WTC11 (cell line): ENCODE data around the gene SERF2. TPM values are rescaled to one million over a fixed set of nuclear protein-coding genes. Genes with fewer than 3 reads are reported as not detected.

Experiments
- ATAC-seq: fragments of 200-7000 bp; cut with Tn5 transposase; 2 replicates; pipeline ENCODE4 v1.10.0; 2021; ENCODE audit warnings: mild to moderate bottlenecking, moderate library complexity
- CTCF ChIA-PET: fragments of 300-600 bp; sonication (Branson Sonifier 250); formaldehyde crosslinking; loops from one replicate; lab custom pipeline; 2021; ENCODE audit warnings: antibody characterized with exemption; lab: Charles Lee
- POLR2A ChIA-PET: fragments of 350-600 bp; sonication (Branson Sonifier 250); formaldehyde crosslinking; loops from one replicate; lab custom pipeline; 2021; ENCODE audit warnings: antibody characterized with exemption; lab: Charles Lee
- DNase-seq: peaks from one replicate; pipeline ENCODE4 v3.0.0; 2021; ENCODE audit warnings: low spot score
- H3K27ac Mint-ChIP-seq: 2 replicates; pipeline ENCODE4 v1.8.0; 2021; ENCODE audit warnings: mixed read lengths
- H3K27me3 Mint-ChIP-seq: 2 replicates; pipeline ENCODE4 v1.8.0; 2021; ENCODE audit warnings: low read depth, mild to moderate bottlenecking, moderate library complexity, mixed read lengths
- H3K36me3 Mint-ChIP-seq: 2 replicates; pipeline ENCODE4 v1.8.0; 2021; ENCODE audit warnings: mixed read lengths
- H3K4me1 Mint-ChIP-seq: 2 replicates; pipeline ENCODE4 v1.8.0; 2022; ENCODE audit warnings: mixed read lengths
- H3K4me3 Mint-ChIP-seq: 2 replicates; pipeline ENCODE4 v1.8.0; 2021; ENCODE audit warnings: mild to moderate bottlenecking, moderate library complexity, mixed read lengths
- H3K9me3 Mint-ChIP-seq: 2 replicates; pipeline ENCODE4 v1.8.0; 2021; ENCODE audit warnings: mixed read lengths
- NR3C1 ChIP-seq: sonication (generic); formaldehyde crosslinking; conservative IDR thresholded peaks from 2 replicates; pipeline ENCODE4 v1.8.1; 2023; ENCODE audit warnings: low read depth, mild to moderate bottlenecking, missing genetic modification reagents
- OVOL2 ChIP-seq: fragments of 250-450 bp; sonication (Bioruptor Pico); IDR thresholded peaks from 2 replicates; pipeline ENCODE4 v1.9.0; 2021; ENCODE audit warnings: mild to moderate bottlenecking, borderline replicate concordance
- RORB ChIP-seq: fragments of 250-450 bp; sonication (Bioruptor Pico); IDR thresholded peaks from 2 replicates; pipeline ENCODE4 v1.9.0; 2021; ENCODE audit warnings: mild to moderate bottlenecking
- TCF7 ChIP-seq: sonication (generic); formaldehyde crosslinking; IDR thresholded peaks from 2 replicates; pipeline ENCODE4 v1.8.0; 2022; ENCODE audit warnings: mild to moderate bottlenecking, low read depth, missing genetic modification reagents, moderate library complexity
- ZBTB21 ChIP-seq: sonication (generic); formaldehyde crosslinking; IDR thresholded peaks from 2 replicates; pipeline ENCODE4 v1.8.1; 2023; ENCODE audit warnings: mild to moderate bottlenecking, missing genetic modification reagents, borderline replicate concordance
- total RNA-seq: library from RNA; stranded (reverse); gene quantifications from 3 replicates; pipeline ENCODE4 v1.2.3, GENCODE V29; 2021
- TF ChIP-seq, protein P1 (sequence below): sonication (generic); formaldehyde crosslinking; IDR thresholded peaks from 2 replicates; pipeline ENCODE4 v1.8.1; 2023; ENCODE audit warnings: mild to moderate bottlenecking, missing genetic modification reagents, moderate library complexity
- TF ChIP-seq, protein P2 (sequence below): fragments of 200-600 bp; IDR thresholded peaks from 2 replicates; pipeline ENCODE4 v1.8.0; 2022; ENCODE audit warnings: antibody characterized with exemption
- TF ChIP-seq, protein P3 (sequence below): fragments of 250-450 bp; sonication (Bioruptor Pico); IDR thresholded peaks from 2 replicates; pipeline ENCODE4 v2.1.2; 2022; ENCODE audit warnings: mild to moderate bottlenecking, moderate library complexity
- TF ChIP-seq, protein P4 (sequence below): sonication (generic); formaldehyde crosslinking; IDR thresholded peaks from 2 replicates; pipeline ENCODE4 v1.8.0; 2022; ENCODE audit warnings: mild to moderate bottlenecking, missing genetic modification reagents
- TF ChIP-seq, protein P5 (sequence below): fragments of 250-450 bp; sonication (Bioruptor Pico); conservative IDR thresholded peaks from 2 replicates; pipeline ENCODE4 v1.9.0; 2021; ENCODE audit warnings: mild to moderate bottlenecking
- TF ChIP-seq, protein P6 (sequence below): sonication (generic); formaldehyde crosslinking; IDR thresholded peaks from 2 replicates; pipeline ENCODE4 v1.8.1; 2023; ENCODE audit warnings: mild to moderate bottlenecking, missing genetic modification reagents

SERF2 gene
- total RNA-seq, 1 experiment from 2014 or later: 694 TPM

DNA sequence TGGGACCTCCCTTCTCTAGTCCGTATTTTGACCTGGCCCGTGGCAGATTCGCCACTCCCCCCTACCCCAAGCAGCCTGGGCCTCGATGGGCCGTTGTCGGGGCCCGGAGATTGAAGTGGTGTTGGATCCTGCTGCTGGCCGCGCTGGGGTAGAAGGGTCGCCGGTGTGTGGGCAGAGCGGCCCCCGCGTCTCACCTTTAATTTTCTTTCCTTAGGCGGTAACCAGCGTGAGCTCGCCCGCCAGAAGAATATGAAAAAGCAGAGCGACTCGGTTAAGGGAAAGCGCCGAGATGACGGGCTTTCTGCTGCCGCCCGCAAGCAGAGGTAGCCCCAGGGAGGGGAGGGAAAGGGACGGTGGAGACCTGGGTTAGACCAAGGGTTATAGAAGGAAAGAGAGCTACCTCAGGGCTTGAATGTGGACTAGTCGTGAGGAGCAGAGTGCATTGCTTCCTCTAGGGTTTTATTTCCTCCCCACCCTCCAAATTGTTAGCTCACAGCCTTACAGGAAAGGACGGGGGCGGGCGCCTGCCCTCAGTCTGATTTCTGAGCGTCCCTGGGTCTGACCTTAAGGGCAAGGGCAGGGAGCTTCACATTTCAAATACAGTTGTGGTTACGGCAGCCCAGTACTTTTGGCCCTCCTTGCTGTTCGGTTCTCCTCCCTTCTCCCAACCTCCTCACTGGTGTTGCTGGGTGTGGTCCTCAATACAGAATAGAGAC is 799 bp downstream of the SERF2 start:
- peaks cover 43% of the 10 kb centered on the region for H3K4me1 Mint-ChIP-seq
- CTCF ChIA-PET: interaction anchor here (0.5 to 11.1 kb wide), 2 partner anchors 11 to 17 kb away, joined by 4 to 75 read pairs; partner anchors contain the start of gene ELL3
- no peak for TF ChIP-seq OVOL2 (CRISPR knock-in tag)
- TF ChIP-seq, protein P1, sequence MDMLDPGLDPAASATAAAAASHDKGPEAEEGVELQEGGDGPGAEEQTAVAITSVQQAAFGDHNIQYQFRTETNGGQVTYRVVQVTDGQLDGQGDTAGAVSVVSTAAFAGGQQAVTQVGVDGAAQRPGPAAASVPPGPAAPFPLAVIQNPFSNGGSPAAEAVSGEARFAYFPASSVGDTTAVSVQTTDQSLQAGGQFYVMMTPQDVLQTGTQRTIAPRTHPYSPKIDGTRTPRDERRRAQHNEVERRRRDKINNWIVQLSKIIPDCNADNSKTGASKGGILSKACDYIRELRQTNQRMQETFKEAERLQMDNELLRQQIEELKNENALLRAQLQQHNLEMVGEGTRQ (CRISPR knock-in tag): no peak
- TF ChIP-seq RORB: 0 out of 2 replicates have a peak, but pooled peaks have one; percentile 2
- TF ChIP-seq, protein P2, sequence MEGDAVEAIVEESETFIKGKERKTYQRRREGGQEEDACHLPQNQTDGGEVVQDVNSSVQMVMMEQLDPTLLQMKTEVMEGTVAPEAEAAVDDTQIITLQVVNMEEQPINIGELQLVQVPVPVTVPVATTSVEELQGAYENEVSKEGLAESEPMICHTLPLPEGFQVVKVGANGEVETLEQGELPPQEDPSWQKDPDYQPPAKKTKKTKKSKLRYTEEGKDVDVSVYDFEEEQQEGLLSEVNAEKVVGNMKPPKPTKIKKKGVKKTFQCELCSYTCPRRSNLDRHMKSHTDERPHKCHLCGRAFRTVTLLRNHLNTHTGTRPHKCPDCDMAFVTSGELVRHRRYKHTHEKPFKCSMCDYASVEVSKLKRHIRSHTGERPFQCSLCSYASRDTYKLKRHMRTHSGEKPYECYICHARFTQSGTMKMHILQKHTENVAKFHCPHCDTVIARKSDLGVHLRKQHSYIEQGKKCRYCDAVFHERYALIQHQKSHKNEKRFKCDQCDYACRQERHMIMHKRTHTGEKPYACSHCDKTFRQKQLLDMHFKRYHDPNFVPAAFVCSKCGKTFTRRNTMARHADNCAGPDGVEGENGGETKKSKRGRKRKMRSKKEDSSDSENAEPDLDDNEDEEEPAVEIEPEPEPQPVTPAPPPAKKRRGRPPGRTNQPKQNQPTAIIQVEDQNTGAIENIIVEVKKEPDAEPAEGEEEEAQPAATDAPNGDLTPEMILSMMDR: no peak
- TF ChIP-seq ZBTB21 (CRISPR knock-in tag): no peak
- no peak for TF ChIP-seq TCF7 (CRISPR knock-in tag)
- TF ChIP-seq, protein P3, sequence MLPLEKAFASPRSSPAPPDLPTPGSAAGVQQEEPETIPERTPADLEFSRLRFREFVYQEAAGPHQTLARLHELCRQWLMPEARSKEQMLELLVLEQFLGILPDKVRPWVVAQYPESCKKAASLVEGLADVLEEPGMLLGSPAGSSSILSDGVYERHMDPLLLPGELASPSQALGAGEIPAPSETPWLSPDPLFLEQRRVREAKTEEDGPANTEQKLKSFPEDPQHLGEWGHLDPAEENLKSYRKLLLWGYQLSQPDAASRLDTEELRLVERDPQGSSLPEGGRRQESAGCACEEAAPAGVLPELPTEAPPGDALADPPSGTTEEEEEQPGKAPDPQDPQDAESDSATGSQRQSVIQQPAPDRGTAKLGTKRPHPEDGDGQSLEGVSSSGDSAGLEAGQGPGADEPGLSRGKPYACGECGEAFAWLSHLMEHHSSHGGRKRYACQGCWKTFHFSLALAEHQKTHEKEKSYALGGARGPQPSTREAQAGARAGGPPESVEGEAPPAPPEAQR (CRISPR knock-in tag): no peak

DNA sequence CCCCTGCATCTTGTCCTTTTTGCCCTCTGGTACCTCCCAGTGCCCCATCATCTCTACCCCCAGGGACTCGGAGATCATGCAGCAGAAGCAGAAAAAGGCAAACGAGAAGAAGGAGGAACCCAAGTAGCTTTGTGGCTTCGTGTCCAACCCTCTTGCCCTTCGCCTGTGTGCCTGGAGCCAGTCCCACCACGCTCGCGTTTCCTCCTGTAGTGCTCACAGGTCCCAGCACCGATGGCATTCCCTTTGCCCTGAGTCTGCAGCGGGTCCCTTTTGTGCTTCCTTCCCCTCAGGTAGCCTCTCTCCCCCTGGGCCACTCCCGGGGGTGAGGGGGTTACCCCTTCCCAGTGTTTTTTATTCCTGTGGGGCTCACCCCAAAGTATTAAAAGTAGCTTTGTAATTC is 1.5 kb downstream of the SERF2 start:
- Mint-ChIP-seq H3K36me3 (peaks cover 43% of the 10 kb centered on the region), H3K4me1 (peaks cover 46% of the 10 kb centered on the region), H3K27ac (peak overlapping the region; percentile 60), H3K4me3 (peak overlapping the region; percentile 97), H3K27me3 (no peaks in the 10 kb centered on the region), H3K9me3 (no peaks in the 10 kb centered on the region)
- no peak for TF ChIP-seq NR3C1
- TF ChIP-seq, protein P1 (CRISPR knock-in tag): no peak
- TF ChIP-seq, protein P4, sequence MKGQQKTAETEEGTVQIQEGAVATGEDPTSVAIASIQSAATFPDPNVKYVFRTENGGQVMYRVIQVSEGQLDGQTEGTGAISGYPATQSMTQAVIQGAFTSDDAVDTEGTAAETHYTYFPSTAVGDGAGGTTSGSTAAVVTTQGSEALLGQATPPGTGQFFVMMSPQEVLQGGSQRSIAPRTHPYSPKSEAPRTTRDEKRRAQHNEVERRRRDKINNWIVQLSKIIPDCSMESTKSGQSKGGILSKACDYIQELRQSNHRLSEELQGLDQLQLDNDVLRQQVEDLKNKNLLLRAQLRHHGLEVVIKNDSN: no peak
- TF ChIP-seq, protein P5, sequence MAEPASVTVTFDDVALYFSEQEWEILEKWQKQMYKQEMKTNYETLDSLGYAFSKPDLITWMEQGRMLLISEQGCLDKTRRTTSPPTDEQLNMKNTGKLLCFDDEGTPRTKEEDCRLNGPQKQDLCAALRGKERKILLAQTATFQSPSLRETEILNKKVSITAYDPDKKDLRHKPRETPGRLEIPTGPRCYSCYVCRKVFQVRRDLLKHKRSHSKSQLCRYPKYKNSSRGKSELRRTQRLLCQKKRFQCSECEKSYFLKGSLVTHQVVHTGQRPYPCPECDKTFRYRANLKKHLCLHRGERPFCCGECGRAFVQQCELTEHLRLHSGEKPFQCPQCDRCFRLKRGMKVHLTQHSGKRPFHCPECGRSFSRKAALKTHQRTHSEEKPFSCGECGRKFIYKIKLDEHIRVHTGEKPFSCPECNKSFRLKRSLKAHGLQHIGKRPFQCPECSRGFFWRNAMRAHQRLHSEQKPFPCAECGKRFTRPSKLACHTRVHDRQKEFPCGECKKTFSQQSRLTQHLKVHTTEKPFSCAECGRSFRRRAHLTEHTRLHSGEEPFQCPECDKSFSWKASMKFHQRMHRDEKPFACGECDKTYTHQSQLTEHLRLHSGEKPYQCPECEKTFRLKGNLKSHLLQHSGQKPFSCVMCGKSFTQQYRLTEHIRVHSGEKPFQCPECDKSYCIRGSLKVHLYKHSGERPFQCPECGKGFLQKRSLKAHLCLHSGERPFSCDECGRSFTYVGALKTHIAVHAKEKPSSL: no peak
- TF ChIP-seq, protein P6, sequence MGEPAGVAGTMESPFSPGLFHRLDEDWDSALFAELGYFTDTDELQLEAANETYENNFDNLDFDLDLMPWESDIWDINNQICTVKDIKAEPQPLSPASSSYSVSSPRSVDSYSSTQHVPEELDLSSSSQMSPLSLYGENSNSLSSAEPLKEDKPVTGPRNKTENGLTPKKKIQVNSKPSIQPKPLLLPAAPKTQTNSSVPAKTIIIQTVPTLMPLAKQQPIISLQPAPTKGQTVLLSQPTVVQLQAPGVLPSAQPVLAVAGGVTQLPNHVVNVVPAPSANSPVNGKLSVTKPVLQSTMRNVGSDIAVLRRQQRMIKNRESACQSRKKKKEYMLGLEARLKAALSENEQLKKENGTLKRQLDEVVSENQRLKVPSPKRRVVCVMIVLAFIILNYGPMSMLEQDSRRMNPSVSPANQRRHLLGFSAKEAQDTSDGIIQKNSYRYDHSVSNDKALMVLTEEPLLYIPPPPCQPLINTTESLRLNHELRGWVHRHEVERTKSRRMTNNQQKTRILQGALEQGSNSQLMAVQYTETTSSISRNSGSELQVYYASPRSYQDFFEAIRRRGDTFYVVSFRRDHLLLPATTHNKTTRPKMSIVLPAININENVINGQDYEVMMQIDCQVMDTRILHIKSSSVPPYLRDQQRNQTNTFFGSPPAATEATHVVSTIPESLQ (CRISPR knock-in tag): no peak
- POLR2A ChIA-PET: interaction anchor here (1.2 to 1.5 kb wide), 2 partner anchors 17 kb away, joined by 6 read pairs; partner anchors contain the start of gene ELL3
- ATAC-seq: no peak
- DNase-seq: no peak
- CTCF ChIA-PET: interaction anchor here (11.1 kb wide), 1 partner anchor 18 kb away, joined by 75 read pairs; the partner anchor contains the start of gene ELL3

More for the DNA sequence above, 799 bp downstream of the SERF2 start:
- peak overlapping the region; percentile 98 for H3K27ac Mint-ChIP-seq
- H3K27me3 Mint-ChIP-seq: no peaks in the 10 kb centered on the region
- DNase-seq: peak; percentile 23
- H3K9me3 Mint-ChIP-seq: no peaks in the 10 kb centered on the region
- H3K36me3 Mint-ChIP-seq: peaks cover 39% of the 10 kb centered on the region
- no peak for ATAC-seq
- POLR2A ChIA-PET: interaction anchor here (1.1 to 1.2 kb wide), 2 partner anchors 8 to 16 kb away, joined by 3 to 6 read pairs; partner anchors contain the start of gene ELL3
- H3K4me3 Mint-ChIP-seq: peak overlapping the region; percentile 97
